Activated B cell treated with CpG ODN at 0.5 μM for 24 hours (primary cell): ENCODE data around the gene NTMT1. TPM values are rescaled to one million over a fixed set of nuclear protein-coding genes. Genes with fewer than 3 reads are reported as not detected.

ENCODE experiments used
- ATAC-seq: fragments of 200-7000 bp; cut with Tn5 transposase; one replicate; pipeline ENCODE4 v1.10.0; 2021; ENCODE audit warnings: low read depth, mild to moderate bottlenecking, moderate library complexity
- CTCF ChIA-PET: fragments of 350-600 bp; sonication (Branson Sonifier 250); formaldehyde crosslinking; loops from one replicate; lab custom pipeline; 2021; ENCODE audit warnings: antibody characterized with exemption; lab: Charles Lee
- POLR2A ChIA-PET: fragments of 350-600 bp; sonication (Branson Sonifier 250); formaldehyde crosslinking; loops from one replicate; lab custom pipeline; 2021; ENCODE audit warnings: antibody characterized with exemption; lab: Charles Lee
- DNase-seq: peaks from one replicate; pipeline ENCODE4 v3.0.0; 2022
- H3K27ac Mint-ChIP-seq: one replicate; pipeline ENCODE4 v1.8.0; 2020; ENCODE audit warnings: mixed read lengths
- H3K27me3 Mint-ChIP-seq: one replicate; pipeline ENCODE4 v1.8.0; 2021; ENCODE audit warnings: mixed read lengths
- H3K36me3 Mint-ChIP-seq: one replicate; pipeline ENCODE4 v1.8.0; 2021; ENCODE audit warnings: low read depth, mixed read lengths
- H3K4me1 Mint-ChIP-seq: one replicate; pipeline ENCODE4 v1.8.0; 2021; ENCODE audit warnings: mixed read lengths
- H3K4me3 Mint-ChIP-seq: one replicate; pipeline ENCODE4 v1.8.0; 2020; ENCODE audit warnings: mild to moderate bottlenecking, mixed read lengths
- H3K9me3 Mint-ChIP-seq: one replicate; pipeline ENCODE4 v1.8.0; 2020; ENCODE audit warnings: mixed read lengths
- intact Hi-C: fragments of 100-400 bp; cut with micrococcal nuclease; formaldehyde crosslinking; loops from one replicate; pipeline ENCODE4 v1.15.1; 2024
- total RNA-seq: library from RNA; stranded (reverse); gene quantifications from 2 replicates; pipeline ENCODE4 v1.2.3, GENCODE V29; 2022
- TF ChIP-seq, protein P1 (sequence below): fragments of 200-600 bp; IDR thresholded peaks from one replicate; pipeline ENCODE4 v1.8.0; 2022; ENCODE audit warnings: antibody characterized with exemption, mild to moderate bottlenecking

Gene NTMT1
- total RNA-seq, 1 donor from 2014 or later: 33.1 TPM

GRCh38 chr9:129647635-129648034 is 21.7 kb downstream of the NTMT1 start:
- H3K27me3 Mint-ChIP-seq: no peaks in the 10 kb centered on the region
- CTCF ChIA-PET: no interaction called here
- no peak overlapping the region for H3K4me3 Mint-ChIP-seq
- no peak for ATAC-seq
- no peaks in the 10 kb centered on the region for H3K9me3 Mint-ChIP-seq
- POLR2A ChIA-PET: no interaction called here
- no peaks in the 10 kb centered on the region for H3K36me3 Mint-ChIP-seq
- intact Hi-C loops: no loop called here
- TF ChIP-seq, protein P1, sequence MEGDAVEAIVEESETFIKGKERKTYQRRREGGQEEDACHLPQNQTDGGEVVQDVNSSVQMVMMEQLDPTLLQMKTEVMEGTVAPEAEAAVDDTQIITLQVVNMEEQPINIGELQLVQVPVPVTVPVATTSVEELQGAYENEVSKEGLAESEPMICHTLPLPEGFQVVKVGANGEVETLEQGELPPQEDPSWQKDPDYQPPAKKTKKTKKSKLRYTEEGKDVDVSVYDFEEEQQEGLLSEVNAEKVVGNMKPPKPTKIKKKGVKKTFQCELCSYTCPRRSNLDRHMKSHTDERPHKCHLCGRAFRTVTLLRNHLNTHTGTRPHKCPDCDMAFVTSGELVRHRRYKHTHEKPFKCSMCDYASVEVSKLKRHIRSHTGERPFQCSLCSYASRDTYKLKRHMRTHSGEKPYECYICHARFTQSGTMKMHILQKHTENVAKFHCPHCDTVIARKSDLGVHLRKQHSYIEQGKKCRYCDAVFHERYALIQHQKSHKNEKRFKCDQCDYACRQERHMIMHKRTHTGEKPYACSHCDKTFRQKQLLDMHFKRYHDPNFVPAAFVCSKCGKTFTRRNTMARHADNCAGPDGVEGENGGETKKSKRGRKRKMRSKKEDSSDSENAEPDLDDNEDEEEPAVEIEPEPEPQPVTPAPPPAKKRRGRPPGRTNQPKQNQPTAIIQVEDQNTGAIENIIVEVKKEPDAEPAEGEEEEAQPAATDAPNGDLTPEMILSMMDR: no peak
- no peak for DNase-seq
- H3K27ac Mint-ChIP-seq: no peak overlapping the region
- no peaks in the 10 kb centered on the region for H3K4me1 Mint-ChIP-seq

DNA sequence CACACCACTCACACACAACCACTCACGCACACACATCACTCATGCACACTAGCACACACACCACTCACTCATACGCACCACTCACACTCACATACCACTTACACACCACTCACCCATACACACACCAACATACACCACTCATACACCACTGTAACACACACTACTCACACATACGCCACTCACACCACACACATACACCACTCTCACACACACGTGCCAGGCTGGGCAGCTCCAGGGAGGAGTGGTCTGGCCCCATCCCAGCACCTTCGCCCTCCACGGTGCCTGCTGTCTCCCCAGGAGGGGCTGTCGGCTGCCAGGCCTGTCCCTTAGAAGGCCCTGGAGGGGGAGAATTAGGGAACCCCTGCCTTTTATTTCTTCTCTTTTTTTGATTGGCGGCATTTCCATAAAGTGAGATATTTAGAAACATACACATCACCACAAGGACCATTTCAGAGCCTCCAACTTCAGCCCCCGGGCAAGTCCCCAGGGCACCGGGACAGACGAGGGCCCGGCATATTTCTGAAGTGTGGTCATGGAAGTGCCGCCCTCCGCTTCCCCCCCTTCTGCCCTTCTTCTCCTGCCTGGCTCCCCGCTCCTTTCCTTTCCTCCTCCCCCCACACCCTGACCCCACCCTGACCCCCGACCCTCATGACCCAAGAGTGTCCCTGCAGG is 22.3 kb downstream of the NTMT1 start:
- H3K9me3 Mint-ChIP-seq: no peaks in the 10 kb centered on the region
- DNase-seq (no peak), ATAC-seq (no peak)
- H3K27me3 Mint-ChIP-seq: no peaks in the 10 kb centered on the region
- H3K4me3 Mint-ChIP-seq: no peak overlapping the region
- CTCF ChIA-PET: no interaction called here
- TF ChIP-seq, protein P1: no peak
- intact Hi-C loops: no loop called here
- H3K36me3 Mint-ChIP-seq: no peaks in the 10 kb centered on the region
- POLR2A ChIA-PET: no interaction called here
- no peak overlapping the region for H3K27ac Mint-ChIP-seq
- H3K4me1 Mint-ChIP-seq: no peaks in the 10 kb centered on the region

DNA sequence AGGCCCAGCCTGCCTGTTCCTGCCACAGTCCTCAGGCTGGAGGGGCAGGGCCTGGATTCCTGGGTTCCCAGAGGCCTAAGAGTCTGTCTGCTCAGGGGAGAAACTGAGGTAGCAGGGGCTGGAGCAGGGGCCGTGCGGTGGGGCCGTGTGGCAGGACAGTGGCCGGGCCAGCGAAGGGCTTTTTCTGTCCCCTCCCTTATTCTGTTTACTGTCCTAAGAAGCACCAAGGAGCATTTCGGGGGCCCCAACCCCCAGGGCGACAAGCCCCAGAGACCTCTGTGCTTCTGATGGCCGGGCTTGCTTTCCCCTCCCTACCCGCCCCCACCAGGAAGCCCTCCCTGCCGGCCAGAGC is 22.8 kb downstream of the NTMT1 start:
- ChIA-PET CTCF (no interaction called here), POLR2A (no interaction called here)
- H3K27ac Mint-ChIP-seq: no peak overlapping the region
- TF ChIP-seq, protein P1: no peak
- H3K36me3 Mint-ChIP-seq: no peaks in the 10 kb centered on the region
- intact Hi-C loops: no loop called here
- DNase-seq (no peak), ATAC-seq (no peak)
- no peaks in the 10 kb centered on the region for H3K9me3 Mint-ChIP-seq
- no peak overlapping the region for H3K4me3 Mint-ChIP-seq
- no peaks in the 10 kb centered on the region for H3K4me1 Mint-ChIP-seq
- peaks cover 2% of the 10 kb centered on the region for H3K27me3 Mint-ChIP-seq

GRCh38 chr9:129649726-129650679 is 24.0 kb downstream of the NTMT1 start:
- no peak overlapping the region for H3K4me3 Mint-ChIP-seq
- H3K27me3 Mint-ChIP-seq: peaks cover 2% of the 10 kb centered on the region
- ChIA-PET POLR2A (interaction anchor here (0.6 kb wide), 1 partner anchor 32 kb away, joined by 5 read pairs; no protein-coding TSS in a partner anchor), CTCF (no interaction called here)
- H3K4me1 Mint-ChIP-seq: no peaks in the 10 kb centered on the region
- H3K27ac Mint-ChIP-seq: no peak overlapping the region
- no peak for DNase-seq
- intact Hi-C loops: no loop called here
- H3K36me3 Mint-ChIP-seq: no peaks in the 10 kb centered on the region
- ATAC-seq: no peak
- TF ChIP-seq, protein P1: no peak
- H3K9me3 Mint-ChIP-seq: no peaks in the 10 kb centered on the region

GRCh38 chr9:129650680-129651235 is 24.8 kb downstream of the NTMT1 start:
- Mint-ChIP-seq H3K9me3 (no peaks in the 10 kb centered on the region), H3K27ac (no peak overlapping the region), H3K4me3 (no peak overlapping the region), H3K27me3 (peaks cover 2% of the 10 kb centered on the region), H3K4me1 (no peaks in the 10 kb centered on the region), H3K36me3 (no peaks in the 10 kb centered on the region)
- ChIA-PET POLR2A (no interaction called here), CTCF (no interaction called here)
- TF ChIP-seq, protein P1: no peak
- intact Hi-C loops: no loop called here
- ATAC-seq (no peak), DNase-seq (no peak)
